GM12864 (cell line): ENCODE measurements around the gene ANKS6.

ENCODE experiments used
- DNase-seq: peaks from one replicate; pipeline ENCODE4 v3.0.0-alpha.2; 2011; ENCODE audit warnings: low read depth
- H3K4me3 ChIP-seq: 2 replicates; pipeline ENCODE4 v1.5.1; 2011; ENCODE audit warnings: mild to moderate bottlenecking, low read depth, low read length, control low read depth
- TF ChIP-seq, protein P1 (sequence below): IDR thresholded peaks from 2 replicates; pipeline ENCODE4 v1.5.1; 2011; ENCODE audit warnings: low read depth, mild to moderate bottlenecking, moderate library complexity, low read length, control low read depth, inconsistent platforms; ENCODE audit errors: missing control alignments

The ANKS6 gene

DNA sequence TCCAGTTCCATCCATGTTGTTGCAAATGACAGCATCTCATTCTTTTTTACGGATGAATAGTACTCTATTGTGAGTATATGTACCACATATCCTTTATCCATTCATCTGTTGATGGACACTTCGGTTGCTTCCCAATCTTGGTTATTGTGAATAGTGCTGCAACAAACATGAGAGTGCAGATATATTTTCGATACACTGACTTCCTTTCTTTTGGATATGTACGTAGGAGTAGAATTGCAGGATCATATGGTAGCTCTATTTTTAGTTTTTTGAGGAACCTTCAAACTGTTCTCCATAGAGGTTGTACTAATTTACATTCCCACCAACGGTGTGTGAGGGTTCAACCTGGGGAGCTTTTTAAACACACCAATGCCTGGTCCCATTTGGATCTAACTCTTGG, 33.4 kb upstream of the ANKS6 start:
- TF ChIP-seq, protein P1, sequence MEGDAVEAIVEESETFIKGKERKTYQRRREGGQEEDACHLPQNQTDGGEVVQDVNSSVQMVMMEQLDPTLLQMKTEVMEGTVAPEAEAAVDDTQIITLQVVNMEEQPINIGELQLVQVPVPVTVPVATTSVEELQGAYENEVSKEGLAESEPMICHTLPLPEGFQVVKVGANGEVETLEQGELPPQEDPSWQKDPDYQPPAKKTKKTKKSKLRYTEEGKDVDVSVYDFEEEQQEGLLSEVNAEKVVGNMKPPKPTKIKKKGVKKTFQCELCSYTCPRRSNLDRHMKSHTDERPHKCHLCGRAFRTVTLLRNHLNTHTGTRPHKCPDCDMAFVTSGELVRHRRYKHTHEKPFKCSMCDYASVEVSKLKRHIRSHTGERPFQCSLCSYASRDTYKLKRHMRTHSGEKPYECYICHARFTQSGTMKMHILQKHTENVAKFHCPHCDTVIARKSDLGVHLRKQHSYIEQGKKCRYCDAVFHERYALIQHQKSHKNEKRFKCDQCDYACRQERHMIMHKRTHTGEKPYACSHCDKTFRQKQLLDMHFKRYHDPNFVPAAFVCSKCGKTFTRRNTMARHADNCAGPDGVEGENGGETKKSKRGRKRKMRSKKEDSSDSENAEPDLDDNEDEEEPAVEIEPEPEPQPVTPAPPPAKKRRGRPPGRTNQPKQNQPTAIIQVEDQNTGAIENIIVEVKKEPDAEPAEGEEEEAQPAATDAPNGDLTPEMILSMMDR: no peak
- H3K4me3 ChIP-seq: no peak overlapping the region
- no peak for DNase-seq

DNA sequence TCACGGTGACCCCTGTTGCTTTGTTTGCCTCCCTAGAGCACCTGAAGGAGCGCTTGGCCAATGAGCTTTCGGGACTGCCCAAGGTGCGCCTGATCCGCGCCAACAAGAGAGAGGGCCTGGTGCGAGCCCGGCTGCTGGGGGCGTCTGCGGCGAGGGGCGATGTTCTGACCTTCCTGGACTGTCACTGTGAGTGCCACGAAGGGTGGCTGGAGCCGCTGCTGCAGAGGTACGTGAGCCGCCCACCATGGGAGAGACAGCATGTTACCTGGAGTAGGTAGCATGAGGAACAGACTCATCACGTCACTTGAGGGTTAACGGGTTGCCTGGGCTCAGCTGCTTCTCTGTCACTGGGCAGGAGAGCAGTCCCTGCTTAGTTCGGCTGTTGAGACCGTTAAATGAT, 30.4 kb upstream of the ANKS6 start:
- no peak overlapping the region for H3K4me3 ChIP-seq
- DNase-seq: no peak
- TF ChIP-seq, protein P1: no peak

DNA sequence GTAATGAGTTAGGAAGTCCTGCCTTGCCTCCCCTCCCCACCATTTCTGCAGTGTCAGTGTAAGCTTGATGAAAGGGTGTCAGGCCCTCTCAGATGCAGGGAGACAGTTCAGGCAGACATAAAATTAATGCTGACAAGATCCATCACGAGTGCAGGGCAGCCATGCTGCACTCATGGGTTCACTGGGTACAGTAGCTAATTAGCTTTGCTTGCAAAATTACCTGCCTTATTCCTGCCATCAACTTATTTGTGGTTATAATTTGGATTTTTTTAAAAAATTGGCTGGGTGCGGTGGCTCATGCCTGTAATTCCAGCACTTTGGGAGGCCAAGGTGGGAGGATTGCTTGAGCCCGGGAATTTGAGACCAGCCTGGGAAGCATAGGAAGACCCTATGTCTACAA, 29.1 kb upstream of the ANKS6 start:
- TF ChIP-seq, protein P1: no peak
- DNase-seq: no peak
- H3K4me3 ChIP-seq: no peak overlapping the region

DNA sequence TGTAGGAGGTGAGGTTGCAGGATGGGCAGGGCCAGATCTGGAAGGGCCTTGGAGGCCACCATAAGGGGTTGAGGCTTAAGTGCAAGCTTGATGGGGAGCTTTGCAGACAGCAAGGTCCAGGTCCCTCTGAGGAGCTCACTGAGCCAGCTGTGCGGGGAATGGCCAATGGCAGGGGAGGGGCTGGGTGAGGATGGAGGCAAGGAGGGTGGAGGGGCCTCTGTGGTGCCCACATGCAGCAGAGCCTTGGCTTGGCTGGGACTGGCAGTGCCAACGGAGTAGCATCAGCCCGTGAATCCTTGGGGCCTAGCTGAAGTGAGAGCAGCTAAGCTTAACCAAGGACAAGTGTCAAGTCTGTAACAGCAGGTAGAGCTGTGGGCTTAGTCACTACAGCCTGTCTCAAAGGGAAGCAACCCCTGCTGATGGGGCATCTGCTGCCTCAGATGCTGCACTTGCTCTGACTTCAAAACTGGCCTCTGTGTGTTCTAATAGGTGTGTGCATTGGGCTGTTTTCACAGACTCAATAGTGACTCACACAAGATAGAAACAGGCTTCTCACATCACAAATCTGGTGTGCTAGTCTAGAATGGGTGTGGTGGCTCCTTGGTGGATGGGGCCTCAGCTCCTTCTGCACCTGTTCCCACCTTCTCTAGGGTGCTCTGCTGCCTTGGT, 27.4 kb upstream of the ANKS6 start:
- no peak for DNase-seq
- TF ChIP-seq, protein P1: no peak
- no peak overlapping the region for H3K4me3 ChIP-seq

DNA sequence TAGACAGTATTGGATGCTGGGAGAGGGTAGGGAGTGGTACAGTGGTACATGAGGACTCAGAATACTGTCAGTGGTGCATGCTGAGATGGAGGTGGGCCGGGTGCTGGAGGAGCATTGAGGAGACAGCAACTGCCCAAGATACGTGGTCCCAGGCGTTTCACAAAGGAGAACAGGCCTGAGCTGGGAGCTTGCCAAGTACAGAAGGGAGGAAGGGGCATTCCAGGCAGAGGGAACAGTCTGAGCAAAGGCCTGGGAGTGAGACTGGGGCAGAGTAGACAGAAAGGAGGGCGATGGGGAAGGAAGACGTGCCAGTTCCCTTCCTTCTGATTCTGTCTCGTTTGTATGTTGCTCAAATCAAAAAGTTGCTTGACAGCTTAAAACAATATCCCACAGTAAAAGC, 26.3 kb upstream of the ANKS6 start:
- no peak for DNase-seq
- H3K4me3 ChIP-seq: no peak overlapping the region
- TF ChIP-seq, protein P1: no peak

DNA sequence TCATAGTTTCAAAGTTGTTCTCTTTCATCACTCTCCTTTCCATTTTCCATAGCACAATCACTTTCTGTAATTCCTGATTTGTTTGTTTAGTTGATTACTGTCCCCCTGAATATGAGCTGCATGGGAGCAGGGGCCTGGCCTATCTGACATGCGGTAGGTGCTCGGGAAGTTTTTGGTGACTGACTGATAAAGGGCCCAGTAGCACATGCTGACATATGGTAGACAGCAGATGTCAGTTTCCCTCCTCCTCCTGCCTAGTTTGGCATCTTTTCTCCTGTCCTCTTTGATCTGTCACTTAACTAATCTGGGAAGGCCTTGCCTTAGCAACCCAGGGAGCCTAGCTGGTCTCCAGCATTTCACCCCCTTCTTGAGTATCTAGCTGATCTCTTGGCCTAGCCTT, 25.5 kb upstream of the ANKS6 start:
- no peak overlapping the region for H3K4me3 ChIP-seq
- no peak for DNase-seq
- TF ChIP-seq, protein P1: no peak

DNA sequence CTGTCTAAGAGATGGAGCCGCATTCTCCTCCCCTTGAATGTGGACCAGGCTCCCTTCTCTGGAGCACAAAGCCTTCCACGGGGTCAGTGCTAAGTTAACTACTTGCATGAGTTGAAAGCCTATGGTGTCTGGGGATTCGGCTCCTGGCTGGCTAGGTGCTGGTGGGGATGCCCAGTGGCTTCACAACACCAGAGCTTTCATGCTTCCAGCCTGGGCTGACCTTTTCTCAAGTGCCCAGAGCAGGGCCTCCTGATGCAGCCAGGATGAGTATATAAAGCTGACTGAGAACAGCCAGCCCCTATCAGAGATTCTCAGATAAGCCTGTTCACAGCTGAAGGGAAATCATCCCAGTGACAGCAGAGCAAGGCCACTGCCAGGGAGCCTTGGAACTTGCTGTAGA, 22.9 kb upstream of the ANKS6 start:
- TF ChIP-seq, protein P1: no peak
- DNase-seq: no peak
- no peak overlapping the region for H3K4me3 ChIP-seq
